ENCODE results near the gene ATAD2B. TPM values are rescaled to one million over a fixed set of nuclear protein-coding genes. Genes with fewer than 3 reads are reported as not detected.
"Not testable (repeated sequence)": the region's sequence is repeated elsewhere in the genome, so short reads cannot be mapped to it uniquely, and the experiment has no call there.

Gene ATAD2B
- total RNA-seq, 1 donor from 2014 or later, result 28.8 TPM

DNA sequence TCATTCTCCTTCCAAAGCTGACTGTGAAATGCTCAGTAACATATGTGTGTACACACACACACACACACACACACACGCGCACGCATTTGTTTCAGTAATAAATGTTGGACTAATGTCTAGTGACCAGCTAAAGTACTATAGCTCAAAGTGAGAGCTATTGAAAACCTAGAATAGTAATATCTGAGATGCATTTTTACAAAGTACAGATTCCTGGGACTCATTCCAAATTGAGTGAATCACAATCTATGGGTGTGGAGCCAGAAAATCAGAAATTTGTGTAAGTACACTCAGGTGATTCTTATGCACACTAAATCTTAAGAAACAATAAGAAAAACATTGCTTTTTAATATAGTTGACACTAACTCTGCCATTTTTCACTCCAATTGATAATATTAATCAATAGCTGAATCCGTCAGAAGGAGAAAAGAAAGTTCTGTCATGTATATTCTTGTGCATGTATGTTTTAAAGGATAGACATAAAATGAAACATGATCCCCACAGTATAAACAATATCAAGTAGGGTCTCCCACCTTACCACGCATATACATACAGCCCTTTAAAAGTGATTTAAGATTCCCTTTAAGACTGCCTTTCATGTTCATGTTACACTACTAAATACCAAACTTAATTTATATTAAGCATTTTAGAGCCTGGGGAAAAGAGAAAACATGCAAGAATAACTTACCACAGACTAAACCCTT is 123.5 kb downstream of the ATAD2B start:
- intact Hi-C loops (cut with micrococcal nuclease), result no loop called here

DNA sequence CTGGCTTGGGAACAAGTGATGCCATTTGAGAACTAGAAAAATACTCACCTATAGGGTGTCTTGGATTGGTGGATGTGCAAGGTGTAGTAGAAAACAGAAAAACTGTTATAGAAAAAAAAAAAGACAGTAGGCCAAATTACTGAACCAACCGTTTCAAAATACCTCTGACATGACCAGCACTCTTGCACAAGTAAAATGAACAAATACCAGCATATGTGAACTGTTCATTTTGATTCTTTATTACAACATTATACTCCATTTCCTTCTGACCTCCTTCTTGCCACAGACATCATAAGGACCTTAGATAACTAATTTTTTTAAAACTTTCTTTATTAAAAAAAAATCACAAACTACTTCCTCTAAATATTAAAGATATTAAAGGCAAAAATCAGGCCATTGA is 125.5 kb downstream of the ATAD2B start:
- intact Hi-C loops (cut with micrococcal nuclease), result no loop called here

DNA sequence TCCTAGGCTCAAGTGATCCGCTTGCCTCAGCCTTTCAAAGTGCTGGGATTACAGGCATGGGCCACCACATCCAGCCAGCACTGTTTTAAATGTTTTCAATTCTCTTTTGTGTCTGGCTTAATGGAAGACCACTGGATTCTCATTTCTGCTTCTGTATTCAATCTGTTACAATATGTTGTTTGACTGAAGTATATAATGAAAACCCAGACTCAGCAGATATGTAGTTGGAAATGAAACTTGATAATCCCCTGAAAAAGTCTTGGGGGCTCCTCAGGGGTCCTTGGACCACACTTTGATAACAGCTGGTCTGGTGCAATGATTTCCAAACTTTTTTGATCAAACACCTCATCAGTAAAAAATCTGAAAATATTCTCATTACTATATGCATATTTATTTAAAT is 132.7 kb downstream of the ATAD2B start:
- intact Hi-C loops (cut with micrococcal nuclease), result no loop called here

DNA sequence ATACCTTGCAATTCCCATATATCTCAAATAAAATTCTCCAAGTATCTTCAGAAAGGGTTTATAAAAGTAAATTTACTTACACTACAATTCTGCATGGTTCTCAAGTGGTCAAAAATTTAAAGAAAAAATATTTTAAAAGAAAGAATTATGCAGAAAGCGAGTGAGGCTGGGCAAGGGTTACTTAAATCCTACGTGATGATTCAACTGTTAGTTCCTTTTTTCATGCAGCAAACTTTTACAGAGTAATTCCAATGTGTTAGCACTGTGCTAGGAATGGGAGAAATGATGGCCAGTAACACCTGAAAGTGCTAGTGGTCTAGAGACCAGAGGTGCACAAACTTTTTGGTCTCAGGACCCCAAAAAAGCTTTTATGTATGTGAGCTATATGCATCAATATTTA is 133.4 kb downstream of the ATAD2B start:
- intact Hi-C loops (cut with micrococcal nuclease), result no loop called here

DNA sequence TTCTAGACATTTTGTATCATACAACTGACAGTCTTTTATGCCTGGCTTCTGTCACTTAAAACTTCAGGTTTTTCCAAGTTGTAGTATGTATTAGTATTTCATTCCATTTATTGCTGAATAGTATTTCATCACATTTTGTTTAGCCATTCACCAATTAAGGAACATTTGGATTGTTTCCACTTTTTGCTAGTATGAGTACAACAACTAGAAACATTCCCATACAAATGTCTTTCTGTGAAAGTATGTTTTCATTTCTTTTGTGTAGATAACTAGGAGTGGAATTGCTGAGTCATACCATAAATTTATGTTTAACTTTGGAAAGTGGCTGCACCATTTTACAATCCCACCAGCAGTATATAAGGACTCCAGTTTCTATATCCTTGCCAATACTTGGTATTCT is 135.9 kb downstream of the ATAD2B start:
- intact Hi-C loops (cut with micrococcal nuclease), result no loop called here

DNA sequence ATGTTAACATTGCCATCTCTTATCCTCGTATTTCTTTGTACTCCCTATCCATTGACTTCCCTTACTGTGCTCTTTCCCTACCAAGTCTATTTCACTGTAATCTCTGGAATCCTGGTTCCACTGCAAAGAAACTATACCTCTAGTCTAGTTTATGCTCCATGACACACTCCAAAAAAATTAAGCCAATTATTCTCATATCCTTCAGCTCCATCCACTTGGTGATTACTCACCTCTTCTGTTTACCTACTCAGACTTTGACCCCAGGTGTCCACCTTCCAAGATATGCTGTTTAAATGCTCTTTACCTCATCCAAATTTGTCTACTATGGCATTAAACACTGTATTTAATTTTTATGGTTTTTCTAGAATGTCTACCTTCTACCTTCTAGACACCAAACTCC is 137.9 kb downstream of the ATAD2B start:
- intact Hi-C loops (cut with micrococcal nuclease), result no loop called here

DNA sequence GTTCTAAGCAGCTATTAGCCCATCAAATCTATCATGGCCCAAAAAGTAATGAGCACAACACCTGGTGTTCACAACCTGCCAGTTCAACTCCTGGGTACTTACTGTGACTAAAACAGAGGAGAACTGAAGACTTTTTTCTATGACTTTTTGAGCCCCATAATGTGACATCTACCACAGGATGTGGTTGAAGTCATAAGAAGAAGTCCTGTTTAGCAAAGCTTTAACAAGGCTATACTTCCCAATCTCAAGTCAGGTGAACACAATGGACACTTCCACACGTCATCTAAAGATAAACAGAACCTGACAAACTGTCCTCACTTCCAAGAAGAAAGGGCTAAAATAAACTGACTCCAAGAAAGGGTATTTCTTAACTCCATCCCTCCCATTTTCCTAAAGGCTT is 138.8 kb downstream of the ATAD2B start:
- intact Hi-C loops (cut with micrococcal nuclease), result no loop called here

DNA sequence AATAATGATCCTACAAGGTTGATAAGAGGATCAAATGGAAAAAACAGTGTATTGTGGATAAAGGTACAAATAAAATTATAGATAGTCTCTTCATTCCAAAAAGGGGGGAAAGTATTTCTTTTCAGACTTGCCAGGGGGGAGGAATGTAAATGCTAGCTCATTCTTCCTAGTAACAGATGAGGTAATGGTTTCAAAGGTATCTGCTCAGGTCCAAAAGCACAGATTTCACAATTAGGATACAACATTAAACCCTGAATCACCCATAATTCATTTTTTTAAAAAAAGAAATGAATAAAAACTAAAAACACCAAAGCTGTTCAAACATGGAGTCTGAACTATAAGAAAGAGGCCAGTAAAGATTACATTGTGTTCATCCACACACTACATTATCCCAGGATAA is 142.0 kb downstream of the ATAD2B start:
- intact Hi-C loops (cut with micrococcal nuclease), result no loop called here

DNA sequence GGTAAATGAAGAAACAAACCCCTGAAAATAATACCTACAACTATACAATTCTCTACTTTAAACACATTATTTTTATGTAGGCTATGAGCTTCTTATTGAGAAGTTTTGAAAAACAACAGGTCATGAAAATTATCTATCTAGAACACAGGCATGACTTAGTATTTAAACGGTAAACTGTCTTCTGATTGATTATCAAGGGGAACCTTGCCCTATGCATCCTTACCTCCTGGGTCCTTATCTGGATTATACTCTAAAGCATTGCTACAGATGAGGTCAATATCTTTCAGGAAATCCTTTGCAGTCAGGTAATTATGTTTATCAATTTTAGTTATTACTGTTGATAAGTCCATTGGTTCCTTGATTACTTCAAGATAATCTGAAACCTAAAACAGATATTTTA is 144.3 kb downstream of the ATAD2B start:
- intact Hi-C loops (cut with micrococcal nuclease), result no loop called here

DNA sequence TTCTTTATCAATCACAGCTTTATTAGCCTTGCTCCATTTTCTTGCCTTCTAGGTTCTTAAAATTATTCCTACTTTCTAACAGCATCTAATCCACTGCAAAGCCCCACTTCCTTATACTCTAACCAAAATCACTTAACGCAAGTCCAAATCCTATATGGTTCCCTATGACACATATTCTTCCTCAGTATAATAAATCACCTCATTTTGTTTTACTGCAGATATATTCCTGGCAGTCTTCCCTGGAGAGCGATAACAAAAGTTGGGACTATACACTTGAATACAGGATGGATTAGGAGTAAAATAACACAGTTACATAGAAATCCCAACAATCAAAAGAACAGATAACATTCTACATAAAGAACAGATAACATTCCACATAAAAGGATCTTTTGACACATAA is 144.8 kb downstream of the ATAD2B start:
- intact Hi-C loops (cut with micrococcal nuclease), result no loop called here

DNA sequence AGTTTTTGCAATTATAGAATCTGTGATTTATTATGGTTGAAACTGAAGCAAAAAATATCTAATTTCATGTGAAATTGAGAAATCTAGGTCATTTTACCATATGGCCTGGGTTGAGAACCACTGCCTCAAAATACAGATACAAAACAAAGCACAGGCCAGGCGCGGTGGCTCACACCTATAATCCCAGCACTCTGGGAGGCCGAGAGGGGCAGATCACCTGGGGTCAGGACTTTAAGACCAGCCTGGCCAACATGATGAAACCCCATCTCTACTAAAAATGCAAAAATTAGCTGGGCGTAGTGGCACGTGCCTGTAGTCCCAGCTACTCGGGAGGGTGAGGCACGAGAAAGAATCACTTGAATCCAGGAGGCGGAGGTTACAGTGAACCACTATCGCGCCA is 146.5 kb downstream of the ATAD2B start:
- intact Hi-C loops (cut with micrococcal nuclease), result not testable (repeated sequence)

DNA sequence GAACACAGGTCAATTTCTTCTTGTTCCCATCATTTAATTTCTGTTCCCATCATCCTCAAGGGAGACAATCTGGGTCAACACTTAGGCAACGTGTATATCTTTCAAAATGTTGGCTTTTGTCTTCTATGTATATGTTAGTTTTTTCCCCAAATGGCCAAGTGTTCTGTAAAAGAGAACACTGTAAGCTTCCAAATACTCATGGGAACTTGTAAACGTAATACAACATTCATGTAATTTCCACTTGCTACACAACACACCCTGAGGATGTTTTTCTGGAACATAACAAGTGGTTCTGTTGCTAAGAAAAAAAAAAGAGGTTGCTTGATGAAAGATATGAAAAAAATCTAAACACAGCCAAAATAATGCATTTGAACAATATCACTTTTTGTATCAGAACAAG is 149.1 kb downstream of the ATAD2B start:
- intact Hi-C loops (cut with micrococcal nuclease), result no loop called here

DNA sequence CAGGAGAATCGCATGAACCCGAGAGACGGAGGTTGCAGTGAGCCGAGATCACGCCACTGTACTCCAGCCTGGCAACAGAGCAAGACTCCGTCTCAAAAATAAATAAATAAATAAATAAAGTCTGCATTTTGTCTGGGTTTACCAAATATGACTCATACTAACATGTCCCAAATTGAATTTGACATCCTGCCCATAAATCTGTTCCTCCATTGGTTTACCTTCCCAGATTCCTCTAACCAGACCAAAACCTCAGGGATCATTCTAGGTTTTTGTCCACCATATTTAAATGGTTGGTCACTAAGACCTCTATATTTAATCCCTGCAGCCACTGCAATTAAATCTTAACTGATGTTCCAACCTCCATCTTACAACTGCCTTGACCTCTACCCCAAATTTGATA is 150.9 kb downstream of the ATAD2B start:
- intact Hi-C loops (cut with micrococcal nuclease), result no loop called here

DNA sequence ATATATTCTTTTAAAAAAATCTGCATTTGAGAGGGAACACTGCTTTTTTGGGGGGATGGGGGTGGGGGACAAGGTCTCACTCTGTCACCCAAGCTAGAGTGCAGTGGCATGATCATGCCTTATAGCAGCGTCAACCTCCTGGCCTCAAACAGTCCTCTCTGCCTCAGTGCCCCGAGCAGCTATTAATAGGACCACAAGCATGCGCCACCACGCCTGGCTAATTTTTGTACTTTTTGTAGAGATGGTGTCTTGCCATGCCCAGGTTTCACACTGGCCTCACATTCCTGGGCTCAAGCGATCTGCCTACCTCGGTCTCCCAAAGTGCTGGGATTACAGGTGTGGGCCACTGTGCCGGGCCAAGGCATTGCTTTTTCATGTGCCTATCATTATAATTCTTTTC is 154.2 kb downstream of the ATAD2B start:
- intact Hi-C loops (cut with micrococcal nuclease), result no loop called here

DNA sequence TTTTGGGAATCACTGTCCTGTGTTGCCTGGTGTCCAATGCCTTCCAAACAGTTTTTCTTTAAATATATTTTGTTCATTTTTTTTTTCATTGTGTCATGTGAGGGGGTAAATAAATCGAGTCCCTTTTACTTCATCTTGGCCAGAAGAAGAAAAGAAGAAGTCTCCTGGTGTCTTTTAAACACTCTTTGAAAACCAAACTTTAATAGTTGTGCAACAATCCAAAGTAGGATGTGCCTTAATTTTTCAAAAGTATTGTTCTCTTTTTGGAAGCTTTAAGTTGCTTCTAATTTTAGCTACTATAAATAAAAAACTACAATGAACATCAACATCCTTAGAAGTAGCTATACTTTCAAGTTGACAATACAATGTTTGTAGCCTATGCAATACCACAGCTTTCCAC is 154.9 kb downstream of the ATAD2B start:
- intact Hi-C loops (cut with micrococcal nuclease), result no loop called here

DNA sequence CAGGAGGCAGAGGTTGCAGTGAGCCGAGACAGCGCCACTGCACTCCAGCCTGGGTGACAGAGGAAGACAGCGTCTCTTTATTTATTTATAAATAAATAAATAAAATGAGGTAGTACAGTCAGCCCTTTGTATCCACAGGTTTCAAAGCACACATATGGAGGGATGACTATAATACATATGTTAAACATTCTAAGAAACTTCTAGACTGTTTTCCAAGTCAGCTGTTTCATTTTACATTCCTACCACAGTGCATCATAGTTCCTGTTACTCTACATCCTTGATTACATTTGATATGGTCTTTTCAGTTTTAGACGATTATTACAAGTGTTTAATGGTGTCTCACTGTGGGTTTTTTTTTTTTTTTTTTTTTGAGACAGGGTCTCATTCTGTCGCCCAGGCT is 157.6 kb downstream of the ATAD2B start:
- intact Hi-C loops (cut with micrococcal nuclease), result no loop called here

DNA sequence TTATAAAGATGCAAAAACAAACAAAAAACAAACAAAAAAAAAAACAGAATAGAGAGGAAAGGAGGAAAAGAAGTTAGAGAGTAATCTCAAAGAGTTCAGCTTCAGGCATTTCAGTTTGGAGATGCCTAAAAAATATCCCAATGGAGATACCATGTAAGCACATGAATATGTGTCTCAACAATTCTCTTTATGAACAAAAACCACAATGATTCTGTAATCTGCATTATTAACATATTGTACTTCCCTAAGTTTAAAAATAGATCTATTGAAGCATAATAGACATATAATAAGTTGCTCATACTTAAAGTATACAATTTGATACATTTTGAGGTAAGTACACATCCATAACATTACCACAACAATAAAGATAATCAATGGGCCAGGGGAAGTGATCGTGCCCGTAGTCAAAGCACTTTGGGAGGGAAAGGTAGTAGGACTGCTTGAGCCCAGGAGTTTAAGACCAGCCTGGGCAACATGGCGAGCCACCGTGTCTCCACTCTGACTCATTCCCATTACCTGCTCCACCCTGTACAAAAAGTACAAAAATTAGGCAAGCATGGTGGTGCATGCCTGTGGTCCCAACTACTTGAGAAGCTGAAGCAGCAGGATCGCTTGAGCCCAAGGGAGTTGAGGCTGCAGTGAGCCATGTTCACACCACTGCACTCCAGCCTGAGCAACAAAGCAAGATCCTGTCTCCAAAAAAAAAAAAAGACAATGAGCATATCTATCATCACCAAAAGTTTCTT is 158.9 kb downstream of the ATAD2B start:
- intact Hi-C loops (cut with micrococcal nuclease), result no loop called here

DNA sequence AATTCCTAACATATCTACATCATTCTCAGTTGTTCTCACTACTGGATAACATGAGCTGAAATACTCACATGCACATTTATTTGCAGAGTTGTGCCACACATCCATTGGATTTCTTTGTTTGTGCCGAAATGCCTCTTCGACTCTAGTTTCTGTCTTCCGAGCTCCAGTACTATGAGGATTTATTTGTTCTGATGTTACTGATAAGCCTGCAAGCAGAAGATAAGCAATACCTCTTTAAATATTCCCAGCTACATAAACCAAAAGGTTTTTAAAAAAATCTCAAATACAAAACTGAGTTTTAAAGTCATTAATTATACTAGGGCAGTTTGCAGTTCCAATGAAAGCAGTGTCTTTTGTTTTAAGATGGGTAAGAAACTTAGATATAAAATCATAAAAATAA is 164.8 kb downstream of the ATAD2B start:
- intact Hi-C loops (cut with micrococcal nuclease), result no loop called here

DNA sequence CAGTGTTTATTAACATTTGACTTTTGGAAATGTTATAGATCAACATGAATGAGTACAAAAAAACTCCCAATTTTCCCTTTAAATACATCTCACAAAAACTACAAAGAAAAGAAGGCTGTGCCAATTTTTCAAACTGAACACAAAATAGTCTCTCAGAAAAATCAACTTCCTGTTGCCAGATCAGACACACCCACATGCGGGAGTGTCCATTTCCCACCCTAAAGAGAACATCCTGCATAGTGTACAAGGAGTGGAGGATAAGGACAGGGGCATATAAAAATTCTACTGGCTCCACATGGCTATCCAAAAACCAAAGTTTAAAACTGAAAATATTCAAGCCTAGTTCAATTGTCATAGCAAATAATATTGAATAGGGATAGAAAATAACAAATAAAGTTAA is 165.3 kb downstream of the ATAD2B start:
- intact Hi-C loops (cut with micrococcal nuclease), result no loop called here

DNA sequence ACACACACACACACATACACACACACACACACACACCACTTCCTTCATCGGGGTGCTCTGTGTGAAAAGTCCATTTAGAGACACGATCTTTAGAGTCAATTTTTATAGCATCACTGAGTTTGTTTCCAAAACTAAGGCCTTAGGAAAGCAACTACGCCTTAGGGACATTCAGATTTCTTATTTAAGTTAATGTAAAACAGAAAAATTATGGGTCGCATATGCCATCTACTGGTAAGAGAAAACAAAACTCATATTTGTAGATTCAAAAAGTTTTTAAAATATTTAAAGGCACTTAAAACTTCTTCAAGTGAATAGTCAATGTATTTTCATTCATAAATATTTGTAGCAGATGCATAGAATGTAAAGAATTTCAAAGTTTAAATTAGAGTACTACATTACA is 166.2 kb downstream of the ATAD2B start:
- intact Hi-C loops (cut with micrococcal nuclease), result no loop called here

DNA sequence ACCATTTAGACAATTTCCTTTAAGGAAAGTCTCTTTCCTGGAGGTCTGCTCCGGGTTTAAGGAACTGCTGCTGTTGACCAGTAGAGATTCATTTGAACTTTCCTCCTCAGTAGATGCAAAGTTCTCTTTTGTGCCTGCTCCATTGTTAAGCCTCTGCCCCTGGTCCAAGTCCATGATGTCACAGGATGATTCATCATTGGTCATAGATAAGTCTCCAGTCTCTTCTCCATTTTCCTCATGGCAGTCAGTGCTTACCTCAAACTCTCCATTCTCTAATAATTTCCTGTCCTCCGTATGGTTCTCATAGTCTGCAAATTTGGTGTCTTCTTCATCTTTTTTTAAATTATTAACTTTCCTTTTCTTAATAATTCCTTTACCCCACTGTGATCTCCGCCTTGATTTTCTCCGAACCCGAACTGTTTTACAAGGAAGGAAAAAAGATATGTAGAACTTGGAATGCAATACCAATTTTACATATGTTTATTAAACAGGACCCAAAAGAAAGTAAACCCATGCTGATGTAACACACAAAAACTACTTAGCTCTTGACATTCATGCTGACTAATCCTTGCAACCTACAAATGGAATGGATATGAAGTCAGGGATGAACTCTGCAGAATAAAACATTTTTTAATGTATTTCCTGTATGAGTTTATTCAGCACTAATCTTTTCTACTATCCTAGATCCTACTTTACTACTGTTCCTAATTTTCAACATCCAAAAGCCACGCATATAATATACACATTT is 169.1 kb downstream of the ATAD2B start:
- intact Hi-C loops (cut with micrococcal nuclease), result no loop called here

DNA sequence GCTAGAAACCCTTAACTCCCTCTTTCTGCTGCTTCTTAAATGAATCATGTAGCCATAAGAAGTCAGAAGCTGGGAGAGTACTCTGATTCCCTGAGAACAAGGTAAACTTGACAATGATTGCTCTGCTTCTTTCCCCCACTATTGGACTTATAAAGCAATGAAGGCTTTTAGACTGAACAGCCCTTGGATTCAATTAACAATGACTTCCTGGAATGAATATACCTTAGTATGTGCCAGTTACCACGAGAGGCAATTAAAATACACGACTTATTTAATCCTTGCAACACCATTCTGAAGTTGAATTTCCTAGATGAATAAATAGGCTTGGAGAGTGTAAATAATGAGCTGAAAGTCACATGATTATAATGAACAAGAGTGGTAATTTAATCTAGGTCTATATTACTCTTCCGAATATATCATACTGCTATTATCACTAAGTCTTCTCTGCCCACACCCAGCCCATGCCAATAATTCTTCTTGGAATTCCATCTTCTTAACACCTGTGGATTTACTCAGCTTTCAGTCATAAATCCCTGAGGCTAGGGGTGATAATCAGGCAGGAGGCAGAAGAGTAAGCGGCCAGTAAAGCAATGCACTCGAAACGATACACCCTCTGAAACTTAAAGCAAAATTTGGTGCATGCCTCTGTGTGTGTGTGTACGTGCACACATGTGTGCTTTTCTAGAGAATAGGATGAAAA is 170.2 kb downstream of the ATAD2B start:
- intact Hi-C loops (cut with micrococcal nuclease), result no loop called here
